Tibial artery (tissue), 4 donors: ENCODE data around the gene TAF1C.

Experiments
- DNase-seq, 2 donors: peaks; one replicate each; pipeline ENCODE4 v3.0.0-alpha.2; 2019
- H3K27ac ChIP-seq, 2 donors: fragments of 200-600 bp; sonication (generic) in 1 of 2; 1 replicate in 1 of 2; 2 replicates in 1 of 2; pipeline ENCODE4 v1.5.1; 2018 to 2019; ENCODE audit warnings: mild to moderate bottlenecking in 1 of 2
- H3K27me3 ChIP-seq, 2 donors: fragments of 200-600 bp; sonication (generic) in 1 of 2; one replicate each; pipeline versions ENCODE4 v1.5.1 to v1.6.0; 2016 to 2019
- H3K36me3 ChIP-seq, 3 donors: fragments of 200-600 bp; sonication (generic) in 2 of 3; one replicate each; pipeline ENCODE4 v1.5.1; 2016 to 2019; ENCODE audit warnings: mild to moderate bottlenecking in 2 of 3
- H3K4me1 ChIP-seq, 4 donors: fragments of 200-600 bp; sonication (generic) in 2 of 4; 1 replicate in 3 of 4; 2 replicates in 1 of 4; pipeline ENCODE4 v1.5.1; 2016 to 2019
- H3K4me3 ChIP-seq, 2 donors: fragments of 200-600 bp; sonication (generic) in 1 of 2; 1 replicate in 1 of 2; 2 replicates in 1 of 2; pipeline ENCODE4 v1.5.1; 2018 to 2019; ENCODE audit warnings: mild to moderate bottlenecking in 2 of 2
- H3K9me3 ChIP-seq, 3 donors: fragments of 200-600 bp; sonication (generic) in 1 of 3; one replicate each; pipeline ENCODE4 v1.5.1; 2016 to 2019
- CTCF ChIP-seq, 2 experiments: fragments of 200-600 bp in 1 of 2; fragments of 450-650 bp in 1 of 2; IDR thresholded peaks; one replicate each; pipeline ENCODE4 v1.5.1; 2017 to 2019; ENCODE audit warnings: antibody characterized with exemption in 2 of 2, mild to moderate bottlenecking in 1 of 2, moderate library complexity in 1 of 2
- intact Hi-C: fragments of 100-400 bp; cut with DNase I; formaldehyde crosslinking; loops from one replicate; pipeline ENCODE4 v1.15.0; 2023; ENCODE audit warnings: low total_unique reads

The TAF1C gene

GRCh38 chr16:84161037-84161436 lies 25.8 kb downstream of the TAF1C start:
- Histone ChIP-seq H3K27me3 (peaks cover 0 to 24% of the 10 kb centered on the region in 2 donors), H3K4me3 (no peak overlapping the region), H3K27ac (no peak overlapping the region), H3K4me1 (no peaks in the 10 kb centered on the region), H3K36me3 (no peaks in the 10 kb centered on the region), H3K9me3 (no peaks in the 10 kb centered on the region)
- intact Hi-C loops, result no loop called here
- no peak for TF ChIP-seq CTCF (IDR thresholded peaks at IDR 0.05)
- peak in 1 of 2 donors; percentile 50 for DNase-seq

GRCh38 chr16:84159800-84160199 lies 27.1 kb downstream of the TAF1C start:
- no peak overlapping the region for H3K4me3 ChIP-seq
- TF ChIP-seq CTCF (IDR thresholded peaks at IDR 0.05), result no peak
- intact Hi-C loops, result no loop called here

GRCh38 chr16:84159007-84159406 lies 27.9 kb downstream of the TAF1C start:
- no peak overlapping the region for H3K4me3 ChIP-seq
- TF ChIP-seq CTCF (IDR thresholded peaks at IDR 0.05), result no peak
- no peaks in the 10 kb centered on the region for H3K36me3 ChIP-seq
- peak in 1 of 2 donors; percentile 39 for DNase-seq
- H3K4me1 ChIP-seq, result no peaks in the 10 kb centered on the region
- intact Hi-C loops, result no loop called here
- no peak overlapping the region for H3K27ac ChIP-seq
- H3K27me3 ChIP-seq, result peaks cover 0 to 21% of the 10 kb centered on the region in 2 donors
- no peaks in the 10 kb centered on the region for H3K9me3 ChIP-seq

More at GRCh38 chr16:84159800-84160199, 27.1 kb downstream of the TAF1C start:
- H3K9me3 ChIP-seq, result no peaks in the 10 kb centered on the region
- peaks cover 0 to 24% of the 10 kb centered on the region in 2 donors for H3K27me3 ChIP-seq
- no peaks in the 10 kb centered on the region for H3K4me1 ChIP-seq
- no peak for DNase-seq
- no peak overlapping the region for H3K27ac ChIP-seq
- no peaks in the 10 kb centered on the region for H3K36me3 ChIP-seq

- Histone ChIP-seq H3K27me3 (peaks cover 0 to 19% of the 10 kb centered on the region in 2 donors), H3K4me3 (no peak overlapping the region), H3K36me3 (no peaks in the 10 kb centered on the region), H3K4me1 (no peaks in the 10 kb centered on the region), H3K27ac (no peak overlapping the region), H3K9me3 (no peaks in the 10 kb centered on the region)
- TF ChIP-seq CTCF (IDR thresholded peaks at IDR 0.05), result no peak
- DNase-seq, result no peak
- intact Hi-C loops, result no loop called here
Observed at GRCh38 chr16:84156342-84156784, 30.5 kb downstream of the TAF1C start.

- intact Hi-C loops, result no loop called here
- DNase-seq, result no peak
- H3K27ac ChIP-seq, result no peak overlapping the region
- H3K36me3 ChIP-seq, result no peaks in the 10 kb centered on the region
- H3K4me3 ChIP-seq, result no peak overlapping the region
- no peaks in the 10 kb centered on the region for H3K4me1 ChIP-seq
- no peak for TF ChIP-seq CTCF (IDR thresholded peaks at IDR 0.05)
- peaks cover 0 to 14% of the 10 kb centered on the region in 2 donors for H3K27me3 ChIP-seq
- H3K9me3 ChIP-seq, result no peaks in the 10 kb centered on the region
Observed at GRCh38 chr16:84155771-84156170, 31.1 kb downstream of the TAF1C start.

- Histone ChIP-seq H3K9me3 (no peaks in the 10 kb centered on the region), H3K36me3 (no peaks in the 10 kb centered on the region), H3K27ac (no peak overlapping the region), H3K4me1 (no peaks in the 10 kb centered on the region), H3K27me3 (peaks cover 0 to 15% of the 10 kb centered on the region in 2 donors), H3K4me3 (no peak overlapping the region)
- no peak for DNase-seq
- no peak for TF ChIP-seq CTCF (IDR thresholded peaks at IDR 0.05)
- intact Hi-C loops, result no loop called here
Observed at GRCh38 chr16:84155226-84155625, 31.6 kb downstream of the TAF1C start.
